ENCODE data around the gene RNU4-1. TPM values are rescaled to one million over a fixed set of nuclear protein-coding genes. Genes with fewer than 3 reads are reported as not detected.
"Not testable (repeated sequence)": the region's sequence is repeated elsewhere in the genome, so short reads cannot be mapped to it uniquely, and the experiment has no call there.

The RNU4-1 gene
- total RNA-seq, 1 experiment from 2014 or later, result 1,565 TPM

- Histone ChIP-seq H3K27ac (ENCODE audit: low read length) (peak overlapping the region; percentile 100), H3K4me1 (ENCODE audit: control insufficient read depth, insufficient read depth, low read length) (peaks cover 96% of the 10 kb centered on the region), H3K4me3 (ENCODE audit: low read depth in 2 of 2, low read length in 2 of 2) (peak overlapping the region in 1 of 2 experiments; percentile 3; a peak in 2 of 4 replicates), H3K27me3 (ENCODE audit: control insufficient read depth, insufficient read depth, low read length) (no peaks in the 10 kb centered on the region), H3K9me3 (ENCODE audit: control insufficient read depth, insufficient read depth, low read depth, low read length) (no peaks in the 10 kb centered on the region), H3K36me3 (ENCODE audit: control insufficient read depth, insufficient read depth, low read length) (peaks cover 4% of the 10 kb centered on the region; the same call in 1 of the 2 replicates)
- in situ Hi-C loops (cut with HindIII; ENCODE audit: low pct_unique_long_range_greater_than_20kb, low sequenced_read_pairs) (no loop called here), intact Hi-C loops (cut with micrococcal nuclease; ENCODE audit: unreplicated experiment) (no loop called here)
- ChIA-PET CTCF (interaction anchor here (0.6 to 2.0 kb wide), 6 partner anchors 11 to 749 kb away, joined by 3 to 18 read pairs (median 10); partner anchors contain the start of gene RNU4-2), POLR2A (interaction anchor here (0.5 to 1.2 kb wide), 4 partner anchors 8 to 69 kb away, joined by 3 to 6 read pairs (median 4); partner anchors contain the start of genes PXN and RPLP0)
- TF ChIP-seq SIN3A (IDR thresholded peaks at IDR 0.05; ENCODE audit: borderline replicate concordance, insufficient read depth, low read depth, low read length) (no peak), POLR2AphosphoS5 (IDR thresholded peaks at IDR 0.05; ENCODE audit: low read depth, low read length) (no peak), REST (IDR thresholded peaks at IDR 0.05; ENCODE audit: insufficient read depth in 1 of 2, low read depth in 2 of 2, low read length in 1 of 2) (no peak), TCF7L2 (IDR thresholded peaks at IDR 0.05; ENCODE audit: low read depth, low read length) (no peak), CTCF (IDR thresholded peaks at IDR 0.05) (no peak)
- no TSS peak for BruUV-seq (replicated peaks)
- ATAC-seq (peak; percentile 48), DNase-seq (ENCODE audit: low read depth, low spot score) (no peak)
Measured at GRCh38 chr12:120257041-120257821, 35.8 kb downstream of the RNU4-1 start.

- DNase-seq (ENCODE audit: low read depth, low spot score), result no peak
- POLR2A ChIA-PET, result interaction anchor here (0.7 to 0.9 kb wide), 2 partner anchors 33 to 37 kb away, joined by 4 read pairs; partner anchors contain the start of gene RNU4-2
- no peaks in the 10 kb centered on the region for H3K27me3 ChIP-seq (ENCODE audit: control insufficient read depth, insufficient read depth, low read length)
- TF ChIP-seq POLR2AphosphoS5 (IDR thresholded peaks at IDR 0.05; ENCODE audit: low read depth, low read length), result no peak
- no peak for TF ChIP-seq REST (IDR thresholded peaks at IDR 0.05; ENCODE audit: insufficient read depth in 1 of 2, low read depth in 2 of 2, low read length in 1 of 2)
- no peak for TF ChIP-seq TCF7L2 (IDR thresholded peaks at IDR 0.05; ENCODE audit: low read depth, low read length)
- no peak for TF ChIP-seq SIN3A (IDR thresholded peaks at IDR 0.05; ENCODE audit: borderline replicate concordance, insufficient read depth, low read depth, low read length)
- no peak for TF ChIP-seq CTCF (IDR thresholded peaks at IDR 0.05)
- no TSS peak for BruUV-seq (replicated peaks)
- H3K4me1 ChIP-seq (ENCODE audit: control insufficient read depth, insufficient read depth, low read length), result peaks cover 97% of the 10 kb centered on the region
- H3K4me3 ChIP-seq (ENCODE audit: low read depth in 2 of 2, low read length in 2 of 2), result no peak overlapping the region
- H3K9me3 ChIP-seq (ENCODE audit: control insufficient read depth, insufficient read depth, low read depth, low read length), result no peaks in the 10 kb centered on the region
- H3K36me3 ChIP-seq (ENCODE audit: control insufficient read depth, insufficient read depth, low read length), result no peaks in the 10 kb centered on the region; the same call in 1 of the 2 replicates
- intact Hi-C loops (cut with micrococcal nuclease; ENCODE audit: unreplicated experiment), result no loop called here
- in situ Hi-C loops (cut with HindIII; ENCODE audit: low pct_unique_long_range_greater_than_20kb, low sequenced_read_pairs), result no loop called here
- no peak for ATAC-seq
- peak overlapping the region; percentile 100 for H3K27ac ChIP-seq (ENCODE audit: low read length)
- CTCF ChIA-PET, result interaction anchor here (0.5 to 2.0 kb wide), 4 partner anchors 9 to 54 kb away, joined by 3 to 5 read pairs (median 4); partner anchors contain the start of gene RPLP0
Measured at GRCh38 chr12:120254809-120255208, 38.2 kb downstream of the RNU4-1 start.

DNA sequence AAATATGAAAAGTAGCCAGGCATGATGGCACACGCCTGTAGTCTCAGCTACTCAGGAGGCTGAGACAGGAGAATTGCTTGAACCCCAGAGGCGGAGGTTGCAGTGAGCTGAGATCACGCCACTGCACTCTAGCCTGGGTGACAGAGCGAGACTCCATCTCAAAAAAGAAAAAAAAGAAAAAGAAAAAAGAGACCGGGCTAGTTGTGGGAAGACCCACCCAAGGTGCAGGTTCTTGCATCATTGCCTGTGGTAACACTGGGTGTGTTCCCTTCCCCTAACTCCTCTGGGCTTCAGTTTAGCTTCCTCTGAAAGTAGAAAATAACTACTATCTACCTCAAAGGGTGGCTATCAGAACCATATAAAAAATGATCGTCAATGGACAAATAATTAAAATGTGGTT, 39.7 kb downstream of the RNU4-1 start:
- H3K27me3 ChIP-seq (ENCODE audit: control insufficient read depth, insufficient read depth, low read length); in situ Hi-C loops (cut with HindIII; ENCODE audit: low pct_unique_long_range_greater_than_20kb, low sequenced_read_pairs); H3K36me3 ChIP-seq (ENCODE audit: control insufficient read depth, insufficient read depth, low read length); ATAC-seq; H3K9me3 ChIP-seq (ENCODE audit: control insufficient read depth, insufficient read depth, low read depth, low read length); H3K4me3 ChIP-seq (ENCODE audit: low read depth in 2 of 2, low read length in 2 of 2); DNase-seq (ENCODE audit: low read depth, low spot score); intact Hi-C loops (cut with micrococcal nuclease; ENCODE audit: unreplicated experiment); BruUV-seq (replicated peaks): not testable (repeated sequence)
- ChIA-PET POLR2A (interaction anchor here (0.6 to 0.7 kb wide), 2 partner anchors 292 to 1309 kb away, joined by 3 to 9 read pairs; no protein-coding TSS in a partner anchor), CTCF (interaction anchor here (2.0 kb wide), 1 partner anchor 25 kb away, joined by 5 read pairs; no protein-coding TSS in a partner anchor)
- Histone ChIP-seq H3K4me1 (ENCODE audit: control insufficient read depth, insufficient read depth, low read length) (peaks cover 96% of the 10 kb centered on the region), H3K27ac (ENCODE audit: low read length) (peak overlapping the region; percentile 100)

Measured in Panc1 (cell line).